ENCODE measurements around the gene TMEM217.

- no peak for TF ChIP-seq CTCF (conservative IDR thresholded peaks at IDR 0.05)
- TF ChIP-seq ZFX (IDR thresholded peaks at IDR 0.05), result no peak
Measured at GRCh38 chr6:37269105-37269504, 11.2 kb upstream of the TMEM217 start.
